ENCODE data around the gene CHMP5.

GRCh38 chr9:33249983-33250382 is 14.9 kb upstream of the CHMP5 start:
- TF ChIP-seq CTCF (IDR thresholded peaks at IDR 0.05) (no peak), POLR2A (IDR thresholded peaks at IDR 0.05) (no peak)

All from body of pancreas (tissue), 4 donors.